GM08714 (cell line): ENCODE data around the gene DDX19B.
"Not testable (repeated sequence)": the region's sequence is repeated elsewhere in the genome, so short reads cannot be mapped to it uniquely, and the experiment has no call there.

Experiments
- H3K4me3 ChIP-seq: fragments of 200-500 bp; sonication (Bioruptor generic); 2 replicates; pipeline ENCODE4 v1.5.1; 2014; ENCODE audit warnings: mild to moderate bottlenecking, low read length, inconsistent platforms
- ZNF274 ChIP-seq: IDR thresholded peaks from 2 replicates; pipeline ENCODE4 v1.6.1; 2012; ENCODE audit warnings: mild to moderate bottlenecking, low read depth, low read length

The DDX19B gene

DNA sequence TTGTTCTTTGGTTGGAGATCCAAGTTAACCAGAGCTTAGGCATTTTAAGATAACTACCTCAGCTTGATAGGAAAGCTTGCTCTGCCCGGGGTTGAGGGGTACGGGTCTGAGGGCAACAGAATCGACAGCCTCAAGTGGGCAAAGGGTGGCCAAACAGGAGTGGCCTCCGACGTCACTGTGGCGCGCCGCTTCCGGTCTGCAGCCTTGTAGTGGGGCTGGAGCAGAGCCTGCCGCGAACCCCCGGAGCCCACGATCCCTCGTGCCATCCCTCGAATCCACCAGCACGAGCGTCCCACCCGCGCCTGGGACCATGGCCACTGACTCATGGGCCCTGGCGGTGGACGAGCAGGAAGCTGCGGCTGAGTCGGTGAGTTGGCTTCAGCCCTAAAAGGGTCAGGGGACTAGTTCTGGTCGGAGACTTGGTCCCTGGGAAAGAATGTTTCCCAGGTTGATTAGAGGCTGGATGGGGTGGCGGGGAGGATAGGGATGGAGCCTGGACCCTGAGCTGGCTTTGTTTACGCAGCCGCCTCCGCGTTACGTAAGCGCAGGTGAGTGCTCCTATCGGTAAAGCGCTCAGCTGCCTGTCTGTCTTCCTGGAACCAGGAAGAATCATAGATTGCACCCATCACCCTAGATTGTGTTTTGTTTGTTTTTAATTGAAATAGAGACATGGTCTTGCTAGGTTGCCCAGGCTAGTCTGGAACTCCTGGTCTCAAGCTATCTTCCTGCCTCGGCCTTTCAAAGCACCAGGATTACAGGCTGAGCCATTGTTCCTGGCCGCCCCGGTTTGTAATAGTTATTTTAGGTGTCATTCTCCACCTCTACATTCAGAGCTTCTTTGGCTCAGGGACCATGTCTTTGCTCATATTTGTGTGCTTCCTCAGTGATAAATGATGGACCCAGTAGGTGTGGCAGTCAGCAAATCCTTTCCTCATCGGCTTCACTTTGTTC, at the start of gene DDX19B:
TSS of gene DDX19B (plus strand) at position 199 of the 951 bp plus-strand sequence. CDS start at position 311, 112 bp downstream.
- no peak for TF ChIP-seq ZNF274
- peak within 1 kb of the TSS; percentile 68 for H3K4me3 ChIP-seq

DNA sequence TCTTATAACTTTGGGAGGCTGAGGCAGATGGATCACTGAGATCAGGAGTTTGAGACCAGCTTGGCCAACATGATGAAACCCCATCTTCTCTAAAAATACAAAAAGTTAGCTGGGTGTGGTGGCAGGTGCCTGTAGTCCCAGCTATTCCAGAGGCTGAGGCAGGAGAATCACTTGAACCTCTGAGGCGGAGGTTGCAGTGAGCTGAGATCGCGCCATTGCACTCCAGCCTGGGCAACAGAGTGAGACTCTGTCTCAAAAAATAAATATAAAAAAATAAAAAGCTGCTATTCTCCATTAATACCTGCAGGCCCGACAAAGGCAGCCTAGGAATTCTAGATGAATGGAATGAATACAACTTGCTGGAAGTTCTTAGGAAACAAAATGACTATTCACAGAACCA, 49.3 kb upstream of the DDX19B start:
- H3K4me3 ChIP-seq: peak overlapping the region; percentile 54

- peak overlapping the region; percentile 79 for H3K4me3 ChIP-seq
- no peak for TF ChIP-seq ZNF274
These were observed 48.0 kb upstream of the DDX19B start for GRCh38 chr16:70250748-70251628.

GRCh38 chr16:70251629-70252354, 47.2 kb upstream of the DDX19B start, which contains the start of gene EXOSC6:
TSS of gene EXOSC6 (minus strand) at chr16:70251940. CDS start at chr16:70251900, 40 bp downstream.
- no peak for TF ChIP-seq ZNF274
- peak within 1 kb of the TSS; percentile 79 for H3K4me3 ChIP-seq

DNA sequence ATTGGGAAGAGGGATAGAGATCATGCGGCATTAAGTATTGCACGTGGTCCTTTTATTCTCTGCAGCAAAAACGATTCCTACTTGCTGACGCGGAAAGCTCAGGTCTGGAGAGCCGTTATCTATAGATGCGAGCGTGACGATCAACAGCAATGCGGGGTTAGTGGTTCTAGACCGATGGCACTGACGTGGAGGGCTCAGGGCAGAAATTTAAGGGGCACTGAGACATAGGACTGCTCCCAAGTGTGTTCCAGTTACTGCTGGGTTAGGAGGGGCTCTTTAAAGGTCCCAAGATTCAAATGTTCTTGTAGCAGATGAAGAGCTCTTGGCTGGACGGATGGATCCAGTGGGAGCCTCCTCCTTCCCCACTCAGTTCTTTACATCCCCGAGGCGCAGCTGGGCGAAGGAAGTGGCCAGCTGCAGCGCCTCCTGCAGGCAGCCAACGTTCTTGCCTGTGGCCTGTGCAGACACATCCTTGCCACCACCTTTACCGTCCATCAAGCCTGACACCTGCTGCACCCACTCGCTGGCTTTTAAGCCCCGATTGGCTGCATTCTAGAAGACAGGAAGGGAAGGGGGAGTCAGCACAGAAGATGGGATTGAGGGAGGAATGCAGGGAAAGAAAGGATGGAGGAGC, 46.5 kb upstream of the DDX19B start:
- TF ChIP-seq ZNF274: no peak
- no peak overlapping the region for H3K4me3 ChIP-seq

DNA sequence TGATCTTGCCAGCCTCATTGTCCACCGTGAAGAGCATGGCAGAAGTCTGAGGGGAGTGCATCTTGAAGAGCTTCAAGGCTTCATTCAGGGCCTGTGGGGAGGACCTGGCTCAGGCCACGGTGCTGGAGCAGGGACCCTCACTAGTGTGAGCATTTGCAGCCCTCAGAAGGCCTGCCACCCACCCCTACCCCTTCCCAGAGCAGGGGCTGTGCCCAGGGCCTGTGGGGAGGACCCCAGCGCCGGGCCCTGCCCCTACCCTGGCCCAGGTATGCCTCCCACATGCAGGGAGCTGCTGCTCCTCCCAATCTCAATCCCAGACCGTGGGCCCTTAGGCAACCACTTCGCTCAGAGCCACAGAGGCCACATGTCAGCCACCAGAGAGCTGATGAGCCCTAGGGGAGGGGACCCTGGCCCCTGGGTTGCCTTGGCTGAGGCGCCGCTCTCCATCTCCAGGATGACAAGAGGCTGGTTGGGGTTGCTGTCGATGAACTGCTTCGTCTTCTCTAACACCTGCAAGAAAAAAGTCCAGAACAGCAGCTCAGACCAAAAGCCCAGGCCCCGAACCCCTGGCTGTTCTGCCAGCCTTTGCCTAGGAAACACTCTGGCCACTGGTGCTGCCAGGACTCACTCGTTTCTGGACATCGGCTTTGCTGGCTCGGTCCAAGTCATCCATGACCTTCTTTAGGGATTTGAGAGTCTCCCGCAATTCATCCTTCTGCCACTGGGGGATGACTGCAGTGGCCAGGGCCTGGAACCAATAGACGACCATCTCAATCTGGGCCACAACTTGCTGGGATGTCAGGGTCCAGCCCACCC, 45.5 kb upstream of the DDX19B start:
- H3K4me3 ChIP-seq: no peak overlapping the region
- TF ChIP-seq ZNF274: no peak

GRCh38 chr16:70254180-70254964, 44.6 kb upstream of the DDX19B start:
- TF ChIP-seq ZNF274: no peak

DNA sequence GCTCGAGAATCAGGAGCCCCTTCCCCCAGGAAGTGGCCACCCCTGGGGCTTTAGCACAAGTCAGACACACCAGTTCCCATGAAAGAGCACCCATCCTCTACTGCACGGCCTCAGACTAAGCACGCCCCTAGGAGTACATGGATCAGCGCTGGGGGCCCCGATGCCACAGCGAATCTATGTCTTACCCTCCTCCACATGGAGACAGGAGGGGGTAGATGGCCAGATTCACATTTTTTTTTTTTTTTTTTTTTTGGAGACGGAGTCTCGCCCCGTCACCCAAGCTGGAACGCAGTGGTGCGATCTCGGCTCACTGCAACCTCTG, 44.1 kb upstream of the DDX19B start:
- no peak for TF ChIP-seq ZNF274
- no peak overlapping the region for H3K4me3 ChIP-seq

More at GRCh38 chr16:70254180-70254964, 44.6 kb upstream of the DDX19B start:
- H3K4me3 ChIP-seq: no peak overlapping the region

DNA sequence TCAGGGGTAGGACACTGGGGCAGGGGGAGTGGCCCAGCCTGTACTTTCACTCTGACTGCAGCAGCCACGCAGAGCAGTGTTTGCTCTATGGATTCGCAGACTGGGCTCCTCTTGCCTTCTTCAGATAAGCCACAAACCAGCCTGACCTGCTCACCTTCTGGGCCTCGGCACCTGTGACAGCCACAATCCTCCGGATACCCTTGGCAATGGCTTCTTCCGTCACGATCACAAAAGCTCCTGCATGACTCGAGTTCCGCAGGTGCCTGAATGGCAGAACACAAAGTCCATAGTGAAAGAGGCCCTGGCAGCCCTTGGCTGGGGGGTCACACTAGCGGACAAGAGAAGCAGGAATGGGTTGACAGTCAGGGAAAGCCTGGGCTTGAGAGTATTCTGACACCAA, 43.4 kb upstream of the DDX19B start:
- no peak overlapping the region for H3K4me3 ChIP-seq
- TF ChIP-seq ZNF274: no peak

DNA sequence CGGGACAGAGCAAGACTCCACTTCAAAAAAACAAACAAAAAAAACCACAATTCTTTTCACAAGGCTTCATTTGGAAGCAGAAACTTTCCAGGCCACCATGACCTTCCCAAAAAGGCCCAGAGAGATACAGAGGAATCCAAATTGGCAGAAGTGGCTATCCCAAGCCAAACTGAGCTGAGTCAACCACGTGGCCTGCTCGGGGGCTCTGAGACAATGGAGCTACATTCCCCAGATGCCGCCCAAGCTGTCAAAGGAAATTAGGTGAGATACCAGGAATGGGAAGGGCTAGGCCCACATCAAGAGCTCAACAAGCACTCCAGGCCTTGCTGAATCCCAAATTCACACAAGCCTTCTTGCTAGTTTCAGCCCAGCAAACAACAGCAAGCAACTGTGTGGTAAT, 41.6 kb upstream of the DDX19B start:
- H3K4me3 ChIP-seq: no peak overlapping the region
- no peak for TF ChIP-seq ZNF274

GRCh38 chr16:70258065-70258464, 40.9 kb upstream of the DDX19B start:
- no peak for TF ChIP-seq ZNF274

GRCh38 chr16:70258946-70259345, 40.0 kb upstream of the DDX19B start:
- no peak overlapping the region for H3K4me3 ChIP-seq
- no peak for TF ChIP-seq ZNF274

More at GRCh38 chr16:70258065-70258464, 40.9 kb upstream of the DDX19B start:
- no peak overlapping the region for H3K4me3 ChIP-seq

DNA sequence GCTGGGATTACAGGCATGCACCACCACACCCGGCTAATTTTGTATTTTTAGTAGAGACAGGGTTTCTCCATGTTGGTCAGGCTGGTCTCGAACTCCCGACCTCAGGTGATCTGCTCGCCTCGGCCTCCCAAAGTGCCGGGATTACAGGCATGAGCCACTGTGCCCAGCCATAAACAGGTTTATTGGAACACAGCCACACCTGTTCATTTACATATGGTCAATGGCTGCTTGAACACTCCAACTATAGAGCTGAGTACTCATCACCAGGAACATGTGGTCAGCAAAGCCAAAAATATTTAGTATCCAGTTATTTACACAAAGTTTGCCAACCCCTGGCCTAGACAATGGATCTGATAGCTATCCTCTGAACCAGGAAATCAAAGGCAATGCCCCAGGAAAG, 39.1 kb upstream of the DDX19B start:
- H3K4me3 ChIP-seq: not testable (repeated sequence)
